GM10248 (cell line): ENCODE measurements around the gene SHQ1.

Source experiments
- CTCF ChIA-PET: fragments of 300-600 bp; sonication (Branson Sonifier 250); formaldehyde crosslinking; extraction: SDS; loops from one replicate; lab custom pipeline; 2021; ENCODE audit warnings: antibody characterized with exemption; lab: Yijun Ruan, JAX
- POLR2A ChIA-PET: fragments of 350-650 bp; sonication (Branson Sonifier 250); formaldehyde crosslinking; extraction: SDS; loops from one replicate; lab custom pipeline; 2020; ENCODE audit warnings: antibody characterized with exemption; lab: Yijun Ruan, JAX
- DNase-seq: peaks from one replicate; pipeline ENCODE4 v3.0.0; 2012; ENCODE audit errors: extremely low spot score
- CTCF ChIP-seq: IDR thresholded peaks from 2 replicates; pipeline ENCODE4 v1.5.1; 2012; ENCODE audit warnings: mild to moderate bottlenecking, low read depth; ENCODE audit errors: extremely low read depth, missing control alignments, control extremely low read depth

SHQ1 gene

GRCh38 chr3:72810659-72811434 lies 37.4 kb downstream of the SHQ1 start:
- POLR2A ChIA-PET = no interaction called here
- CTCF ChIA-PET = interaction anchor here (1.5 to 3.1 kb wide), 3 partner anchors 8 to 12 kb away, joined by 3 to 15 read pairs (median 3); no protein-coding TSS in a partner anchor
- TF ChIP-seq CTCF = no peak
- DNase-seq = no peak

GRCh38 chr3:72810063-72810462 lies 38.2 kb downstream of the SHQ1 start:
- CTCF ChIA-PET = interaction anchor here (3.1 kb wide), 1 partner anchor 11 kb away, joined by 15 read pairs; no protein-coding TSS in a partner anchor

GRCh38 chr3:72804361-72804760 lies 43.9 kb downstream of the SHQ1 start:
- CTCF ChIA-PET = interaction anchor here (2.6 kb wide), 1 partner anchor 18 kb away, joined by 9 read pairs; no protein-coding TSS in a partner anchor
- POLR2A ChIA-PET = no interaction called here
- no peak for TF ChIP-seq CTCF

More at GRCh38 chr3:72810063-72810462, 38.2 kb downstream of the SHQ1 start:
- DNase-seq = no peak
- POLR2A ChIA-PET = no interaction called here
- no peak for TF ChIP-seq CTCF

GRCh38 chr3:72803573-72803972 lies 44.7 kb downstream of the SHQ1 start:
- no peak for DNase-seq
- POLR2A ChIA-PET = no interaction called here
- no peak for TF ChIP-seq CTCF
- CTCF ChIA-PET = interaction anchor here (0.7 to 2.6 kb wide), 8 partner anchors 10 to 1075 kb away, joined by 3 to 9 read pairs (median 4); no protein-coding TSS in a partner anchor

More at GRCh38 chr3:72804361-72804760, 43.9 kb downstream of the SHQ1 start:
- no peak for DNase-seq

- POLR2A ChIA-PET = no interaction called here
- CTCF ChIA-PET = no interaction called here
- TF ChIP-seq CTCF = no peak
- no peak for DNase-seq
These were observed 46.2 kb downstream of the SHQ1 start for GRCh38 chr3:72802001-72802400.

- ChIA-PET POLR2A (interaction anchor here (0.5 kb wide), 1 partner anchor 22 kb away, joined by 4 read pairs; no protein-coding TSS in a partner anchor), CTCF (interaction anchor here (1.4 kb wide), 1 partner anchor 18 kb away, joined by 4 read pairs; no protein-coding TSS in a partner anchor)
- TF ChIP-seq CTCF = no peak
- DNase-seq = no peak
These were observed 47.4 kb downstream of the SHQ1 start for GRCh38 chr3:72800869-72801268.
